Panc1 (cell line): ENCODE results near the gene FSIP2. TPM values are rescaled to one million over a fixed set of nuclear protein-coding genes. Genes with fewer than 3 reads are reported as not detected.

Source experiments
- ATAC-seq: fragments of 200-7000 bp; cut with Tn5 transposase; 2 replicates; pipeline ENCODE4 v1.9.1; 2020; ENCODE audit warnings: mild to moderate bottlenecking, moderate library complexity
- BruUV-seq: library from RNA; stranded (reverse); fragments of 400-500 nt; replicated peaks from 2 replicates; lab custom pipeline; 2021; lab: Mats Ljungman, UMichigan
- CTCF ChIA-PET: fragments of 300-600 bp; sonication (Branson Sonifier 250); formaldehyde crosslinking; loops from one replicate; lab custom pipeline; 2022; ENCODE audit warnings: antibody characterized with exemption; lab: Charles Lee
- POLR2A ChIA-PET: fragments of 300-600 bp; sonication (Branson Sonifier 250); formaldehyde crosslinking; loops from one replicate; lab custom pipeline; 2022; ENCODE audit warnings: antibody characterized with exemption; lab: Charles Lee
- DNase-seq: peaks from one replicate; pipeline ENCODE4 v3.0.0-alpha.2; 2010; ENCODE audit warnings: low read depth, low spot score
- H3K27ac ChIP-seq: 2 replicates; pipeline ENCODE4 v1.5.1; 2011; ENCODE audit warnings: mild to moderate bottlenecking, low read length, inconsistent platforms
- H3K27me3 ChIP-seq: fragments of 200-500 bp; sonication (Bioruptor generic); 2 replicates; pipeline ENCODE4 v1.6.0; 2014; ENCODE audit warnings: low read length, inconsistent platforms; ENCODE audit not compliant: control insufficient read depth, insufficient read depth
- H3K36me3 ChIP-seq: fragments of 200-500 bp; sonication (Bioruptor generic); 2 replicates; pipeline ENCODE4 v1.5.1; 2014; ENCODE audit warnings: inconsistent platforms, mild to moderate bottlenecking, low read length, moderate library complexity; ENCODE audit not compliant: control insufficient read depth, insufficient read depth
- H3K4me1 ChIP-seq: 2 replicates; pipeline ENCODE4 v1.5.1; 2011; ENCODE audit warnings: inconsistent platforms, mild to moderate bottlenecking, low read length, moderate library complexity; ENCODE audit not compliant: control insufficient read depth, insufficient read depth
- H3K4me3 ChIP-seq, 2 experiments: 2 replicates each; pipeline ENCODE4 v1.5.1; 2011 to 2012; ENCODE audit warnings: low read depth in 2 of 2, low read length in 2 of 2, mild to moderate bottlenecking in 2 of 2, inconsistent platforms in 1 of 2, moderate library complexity in 1 of 2
- H3K9me3 ChIP-seq: fragments of 200-500 bp; sonication (Bioruptor generic); 2 replicates; pipeline ENCODE4 v1.5.1; 2014; ENCODE audit warnings: low read depth, mild to moderate bottlenecking, inconsistent platforms, low read length, moderate library complexity; ENCODE audit not compliant: control insufficient read depth, insufficient read depth
- CTCF ChIP-seq: fragments of 450-650 bp; IDR thresholded peaks from 2 replicates; pipeline ENCODE4 v1.5.1; 2017; ENCODE audit warnings: mild to moderate bottlenecking
- POLR2AphosphoS5 ChIP-seq: IDR thresholded peaks from 2 replicates; pipeline ENCODE4 v1.6.1; 2012; ENCODE audit warnings: mild to moderate bottlenecking, low read depth, low read length, moderate library complexity
- REST ChIP-seq, 2 experiments: IDR thresholded peaks; 2 replicates each; pipeline ENCODE4 v1.6.1; 2011 to 2012; ENCODE audit warnings: low read depth in 2 of 2, control low read depth in 1 of 2, low read length in 1 of 2, mild to moderate bottlenecking in 1 of 2, moderate library complexity in 1 of 2; ENCODE audit not compliant: insufficient read depth in 1 of 2
- SIN3A ChIP-seq: IDR thresholded peaks from 2 replicates; pipeline ENCODE4 v1.6.1; 2012; ENCODE audit warnings: low read depth, mild to moderate bottlenecking, low read length, moderate library complexity, borderline replicate concordance; ENCODE audit not compliant: insufficient read depth
- TCF7L2 ChIP-seq: IDR thresholded peaks from 2 replicates; pipeline ENCODE4 v1.6.1; 2011; ENCODE audit warnings: mild to moderate bottlenecking, low read depth, low read length, inconsistent platforms
- in situ Hi-C: cut with HindIII; loops from 2 replicates; pipeline ENCODE4 v1.10.0; 2016; ENCODE audit warnings: low sequenced_read_pairs, low pct_unique_long_range_greater_than_20kb
- intact Hi-C: fragments of 100-400 bp; cut with micrococcal nuclease; formaldehyde crosslinking; loops from one replicate; pipeline ENCODE4 v1.10.0; 2022; ENCODE audit not compliant: unreplicated experiment
- total RNA-seq: library from RNA; stranded (reverse); gene quantifications from one replicate; pipeline ENCODE4 v1.2.1, GENCODE V29; 2021; ENCODE audit not compliant: unreplicated experiment

The FSIP2 gene
- total RNA-seq, 1 experiment from 2014 or later: 0.03 TPM

- POLR2A ChIA-PET: no interaction called here
- DNase-seq (no peak), ATAC-seq (no peak)
- H3K36me3 ChIP-seq: no peaks in the 10 kb centered on the region
- no peaks in the 10 kb centered on the region for H3K9me3 ChIP-seq
- H3K27ac ChIP-seq: no peak overlapping the region
- intact Hi-C loops: no loop called here
- no peaks in the 10 kb centered on the region for H3K27me3 ChIP-seq
- in situ Hi-C loops: no loop called here
- BruUV-seq: no TSS peak
- CTCF ChIA-PET: no interaction called here
- no peak overlapping the region for H3K4me3 ChIP-seq
- H3K4me1 ChIP-seq: no peaks in the 10 kb centered on the region
- TF ChIP-seq REST (IDR thresholded peaks at IDR 0.05; ENCODE audit: insufficient read depth in 1 of 2, low read depth in 2 of 2, low read length in 1 of 2): no peak
Observed at GRCh38 chr2:185695711-185696235, 42.8 kb upstream of the FSIP2 start.

DNA sequence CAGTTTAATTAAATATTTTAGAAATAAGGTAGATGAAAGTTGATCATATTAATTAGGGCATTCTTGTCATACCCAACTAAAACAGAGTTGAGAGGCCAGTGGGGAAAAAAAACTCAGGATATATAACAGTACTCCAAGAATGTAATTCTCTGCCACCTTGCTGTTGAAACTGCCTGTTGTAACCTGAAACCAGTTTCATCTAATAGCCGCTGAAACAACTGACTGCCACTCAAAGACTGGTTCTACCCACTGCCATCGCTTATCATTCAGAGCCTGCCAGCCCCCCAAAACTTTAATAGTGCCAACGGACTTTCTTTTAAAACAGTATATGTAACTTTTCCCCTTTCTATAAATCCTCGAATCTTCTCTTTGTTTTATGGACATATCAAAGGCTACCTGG lies 37.7 kb upstream of the FSIP2 start:
- no peak for DNase-seq
- no peak for TF ChIP-seq POLR2AphosphoS5
- TF ChIP-seq REST (IDR thresholded peaks at IDR 0.05; ENCODE audit: insufficient read depth in 1 of 2, low read depth in 2 of 2, low read length in 1 of 2): no peak
- no peak for TF ChIP-seq SIN3A
- TF ChIP-seq CTCF: no peak
- TF ChIP-seq TCF7L2: no peak
- CTCF ChIA-PET: no interaction called here
- BruUV-seq: no TSS peak
- Histone ChIP-seq H3K27me3 (no peaks in the 10 kb centered on the region), H3K4me1 (no peaks in the 10 kb centered on the region), H3K4me3 (no peak overlapping the region), H3K9me3 (no peaks in the 10 kb centered on the region), H3K36me3 (no peaks in the 10 kb centered on the region), H3K27ac (no peak overlapping the region)
- in situ Hi-C loops (no loop called here), intact Hi-C loops (no loop called here)
- POLR2A ChIA-PET: no interaction called here
- no peak for ATAC-seq
